Neural progenitor cell (in vitro differentiated cells): ENCODE measurements around the gene TWIST2. TPM values are rescaled to one million over a fixed set of nuclear protein-coding genes. Genes with fewer than 3 reads are reported as not detected.

Source experiments
- DNase-seq: peaks from one replicate; pipeline ENCODE4 v3.0.0-alpha.2; 2016; ENCODE audit warnings: low spot score
- H2AFZ ChIP-seq: fragments of 200-600 bp; sonication (generic); replicated peaks from 2 replicates; pipeline ENCODE4 v1.6.1; 2016; ENCODE audit warnings: antibody characterized with exemption
- H3F3A ChIP-seq: fragments of 200-600 bp; sonication (generic); 2 replicates; pipeline ENCODE4 v1.6.1; 2016; ENCODE audit warnings: antibody characterized with exemption, low read depth
- H3K27ac ChIP-seq: fragments of 200-600 bp; sonication (generic); 2 replicates; pipeline ENCODE4 v1.5.1; 2016; ENCODE audit warnings: mild to moderate bottlenecking
- H3K27me3 ChIP-seq: fragments of 200-600 bp; sonication (generic); 2 replicates; pipeline ENCODE4 v1.6.1; 2016; ENCODE audit warnings: mild to moderate bottlenecking, moderate library complexity
- H3K36me3 ChIP-seq: fragments of 200-600 bp; sonication (generic); 2 replicates; pipeline ENCODE4 v1.5.1; 2016
- H3K4me1 ChIP-seq: fragments of 200-600 bp; sonication (generic); 2 replicates; pipeline ENCODE4 v1.6.1; 2016; ENCODE audit warnings: mixed run types
- H3K4me2 ChIP-seq: fragments of 200-600 bp; sonication (generic); 2 replicates; pipeline ENCODE4 v1.6.1; 2016
- H3K4me3 ChIP-seq: fragments of 200-600 bp; sonication (generic); 2 replicates; pipeline ENCODE4 v1.5.1; 2016
- H3K79me2 ChIP-seq: fragments of 200-600 bp; sonication (generic); 2 replicates; pipeline ENCODE4 v1.6.1; 2016; ENCODE audit warnings: low read depth
- H3K9ac ChIP-seq: fragments of 200-600 bp; sonication (generic); 2 replicates; pipeline ENCODE4 v1.6.1; 2016
- H3K9me3 ChIP-seq: fragments of 200-600 bp; sonication (generic); 2 replicates; pipeline ENCODE4 v1.5.1; 2016; ENCODE audit warnings: low read depth
- H4K20me1 ChIP-seq: fragments of 200-600 bp; sonication (generic); 2 replicates; pipeline ENCODE4 v1.6.1; 2016; ENCODE audit warnings: low read depth
- H3K27ac Mint-ChIP-seq: 3 replicates; pipeline ENCODE4 v1.8.0; 2021; ENCODE audit warnings: mixed read lengths
- H3K27me3 Mint-ChIP-seq: 2 replicates; pipeline ENCODE4 v1.8.0; 2022; ENCODE audit warnings: low read depth, mild to moderate bottlenecking, inconsistent platforms, moderate library complexity, mixed read lengths; ENCODE audit not compliant: insufficient read depth
- H3K36me3 Mint-ChIP-seq: 3 replicates; pipeline ENCODE4 v1.8.0; 2021; ENCODE audit warnings: mixed read lengths
- H3K4me1 Mint-ChIP-seq: 3 replicates; pipeline ENCODE4 v1.8.0; 2021; ENCODE audit warnings: mixed read lengths
- H3K4me3 Mint-ChIP-seq: 3 replicates; pipeline ENCODE4 v1.8.0; 2021; ENCODE audit warnings: mild to moderate bottlenecking, moderate library complexity, mixed read lengths
- H3K9me3 Mint-ChIP-seq: 3 replicates; pipeline ENCODE4 v1.8.0; 2020; ENCODE audit warnings: mixed read lengths
- EZH2 ChIP-seq: fragments of 200-600 bp; sonication (generic); IDR thresholded peaks from 2 replicates; pipeline ENCODE4 v1.6.1; 2017; ENCODE audit warnings: antibody characterized with exemption, mild to moderate bottlenecking, moderate library complexity
- EZH2phosphoT487 ChIP-seq: fragments of 200-600 bp; sonication (generic); IDR thresholded peaks from 2 replicates; pipeline ENCODE4 v1.6.1; 2017; ENCODE audit warnings: antibody characterized with exemption
- total RNA-seq: library from RNA; depleted of rRNA; stranded (reverse); fragments of >200 nt; gene quantifications from 2 replicates; pipeline ENCODE4 v1.2.3, GENCODE V29; 2015; ENCODE audit warnings: low replicate concordance
- TF ChIP-seq, protein P1 (sequence below): fragments of 200-600 bp; sonication (generic); IDR thresholded peaks from 2 replicates; pipeline ENCODE4 v1.5.1; 2017; ENCODE audit warnings: antibody characterized with exemption, mild to moderate bottlenecking

Gene TWIST2
- total RNA-seq, 1 donor from 2014 or later, result 0.51 TPM

DNA sequence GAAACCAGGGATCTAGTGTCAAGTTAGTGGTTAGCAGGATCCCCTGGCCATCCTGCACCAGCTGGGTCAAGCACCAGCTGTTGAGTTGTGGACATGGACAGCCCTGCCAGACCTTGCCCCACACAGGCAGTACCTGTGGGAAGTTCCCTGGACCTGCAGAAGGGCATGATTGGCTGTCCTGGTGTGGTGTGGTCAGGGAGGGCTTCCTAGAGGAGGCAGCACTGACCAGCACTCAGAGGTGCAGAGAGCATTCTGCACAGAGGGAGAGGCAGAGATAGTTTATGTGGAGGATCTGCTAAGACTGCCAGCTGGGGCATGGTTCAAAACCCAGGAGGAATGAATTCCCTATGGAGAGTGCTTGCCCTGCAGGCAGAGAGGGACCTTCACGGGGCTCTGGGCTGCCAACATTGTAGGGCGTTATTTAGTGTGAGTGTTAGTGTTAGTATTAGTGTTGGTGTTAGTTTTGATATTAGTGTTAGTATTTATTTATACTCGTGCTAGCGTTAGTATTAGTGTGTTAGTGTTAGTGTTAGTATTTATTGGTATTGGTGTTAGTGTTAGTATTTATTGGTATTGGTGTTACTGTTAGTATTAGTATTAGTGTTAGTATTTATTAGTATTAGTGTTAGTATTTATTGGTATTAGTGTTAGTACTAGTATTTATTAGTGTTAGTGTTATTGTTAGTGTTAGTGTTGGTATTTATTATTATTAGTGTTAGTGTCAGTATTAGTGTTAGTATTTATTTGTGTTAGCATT lies 31.9 kb downstream of the TWIST2 start:
- Histone ChIP-seq H3K9ac (no peak overlapping the region), H3F3A (no peaks in the 10 kb centered on the region), H3K79me2 (no peaks in the 10 kb centered on the region), H3K4me1 (peaks cover 6% of the 10 kb centered on the region), H3K9me3 (no peaks in the 10 kb centered on the region), H3K36me3 (no peaks in the 10 kb centered on the region), H4K20me1 (no peaks in the 10 kb centered on the region), H3K4me2 (no peak overlapping the region), H2AFZ (no peak overlapping the region), H3K27me3 (no peaks in the 10 kb centered on the region), H3K27ac (no peak overlapping the region), H3K4me3 (no peak overlapping the region)
- H3K36me3 Mint-ChIP-seq, result no peaks in the 10 kb centered on the region
- H3K9me3 Mint-ChIP-seq, result no peaks in the 10 kb centered on the region
- H3K4me1 Mint-ChIP-seq, result peaks cover 25% of the 10 kb centered on the region
- no peak for DNase-seq
- H3K27ac Mint-ChIP-seq, result no peak overlapping the region
- no peak overlapping the region for H3K4me3 Mint-ChIP-seq
- peaks cover 5% of the 10 kb centered on the region for H3K27me3 Mint-ChIP-seq
- TF ChIP-seq EZH2 (no peak), EZH2phosphoT487 (no peak)
- TF ChIP-seq, protein P1, sequence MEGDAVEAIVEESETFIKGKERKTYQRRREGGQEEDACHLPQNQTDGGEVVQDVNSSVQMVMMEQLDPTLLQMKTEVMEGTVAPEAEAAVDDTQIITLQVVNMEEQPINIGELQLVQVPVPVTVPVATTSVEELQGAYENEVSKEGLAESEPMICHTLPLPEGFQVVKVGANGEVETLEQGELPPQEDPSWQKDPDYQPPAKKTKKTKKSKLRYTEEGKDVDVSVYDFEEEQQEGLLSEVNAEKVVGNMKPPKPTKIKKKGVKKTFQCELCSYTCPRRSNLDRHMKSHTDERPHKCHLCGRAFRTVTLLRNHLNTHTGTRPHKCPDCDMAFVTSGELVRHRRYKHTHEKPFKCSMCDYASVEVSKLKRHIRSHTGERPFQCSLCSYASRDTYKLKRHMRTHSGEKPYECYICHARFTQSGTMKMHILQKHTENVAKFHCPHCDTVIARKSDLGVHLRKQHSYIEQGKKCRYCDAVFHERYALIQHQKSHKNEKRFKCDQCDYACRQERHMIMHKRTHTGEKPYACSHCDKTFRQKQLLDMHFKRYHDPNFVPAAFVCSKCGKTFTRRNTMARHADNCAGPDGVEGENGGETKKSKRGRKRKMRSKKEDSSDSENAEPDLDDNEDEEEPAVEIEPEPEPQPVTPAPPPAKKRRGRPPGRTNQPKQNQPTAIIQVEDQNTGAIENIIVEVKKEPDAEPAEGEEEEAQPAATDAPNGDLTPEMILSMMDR, result no peak

DNA sequence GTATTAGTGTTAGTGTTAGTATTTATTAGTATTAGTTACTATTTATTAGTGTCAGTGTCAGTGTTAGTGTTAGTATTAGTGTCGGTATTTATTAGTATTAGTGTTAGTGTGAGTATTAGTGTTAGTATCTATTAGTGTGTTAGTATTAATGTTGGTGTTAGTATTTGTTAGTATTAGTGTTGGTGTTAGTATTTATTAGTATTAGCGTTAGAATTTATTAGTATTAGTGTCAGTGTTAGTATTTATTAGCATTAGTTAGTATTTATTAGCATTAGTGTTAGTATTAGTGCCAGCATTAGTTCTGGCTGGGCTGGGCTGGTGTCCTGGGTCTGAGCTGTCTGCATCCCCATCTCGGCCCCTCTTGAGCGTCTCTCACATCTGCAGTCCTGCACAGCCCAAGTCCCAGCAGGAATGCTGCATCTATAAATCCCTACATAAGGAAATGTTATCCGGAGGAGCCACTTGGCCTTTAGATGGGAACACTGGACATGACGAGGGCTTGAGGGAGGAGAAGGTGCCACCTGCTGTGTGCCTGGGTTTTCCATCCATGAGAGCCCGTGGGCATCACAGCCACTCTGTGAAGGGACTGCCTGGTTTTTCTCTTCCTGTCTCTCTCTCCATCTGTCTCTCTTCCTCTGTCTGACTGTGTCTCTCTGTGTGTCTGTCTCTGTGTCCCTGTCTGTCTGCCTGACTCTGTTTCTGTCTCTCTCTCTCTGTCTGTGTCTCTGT lies 33.6 kb downstream of the TWIST2 start:
- Mint-ChIP-seq H3K4me3 (no peak overlapping the region), H3K9me3 (peaks cover 4% of the 10 kb centered on the region), H3K36me3 (peaks cover under 1% of the 10 kb centered on the region), H3K27ac (no peak overlapping the region), H3K27me3 (peaks cover 5% of the 10 kb centered on the region), H3K4me1 (peaks cover 25% of the 10 kb centered on the region)
- Histone ChIP-seq H3K9ac (no peak overlapping the region), H3F3A (no peaks in the 10 kb centered on the region), H3K79me2 (no peaks in the 10 kb centered on the region), H3K4me1 (peaks cover 6% of the 10 kb centered on the region), H3K27ac (no peak overlapping the region), H3K9me3 (no peaks in the 10 kb centered on the region), H4K20me1 (no peaks in the 10 kb centered on the region), H3K4me2 (no peak overlapping the region), H3K4me3 (no peak overlapping the region), H3K27me3 (no peaks in the 10 kb centered on the region), H2AFZ (no peak overlapping the region), H3K36me3 (no peaks in the 10 kb centered on the region)
- no peak for DNase-seq
- TF ChIP-seq EZH2 (no peak), EZH2phosphoT487 (no peak)
- TF ChIP-seq, protein P1, result no peak

DNA sequence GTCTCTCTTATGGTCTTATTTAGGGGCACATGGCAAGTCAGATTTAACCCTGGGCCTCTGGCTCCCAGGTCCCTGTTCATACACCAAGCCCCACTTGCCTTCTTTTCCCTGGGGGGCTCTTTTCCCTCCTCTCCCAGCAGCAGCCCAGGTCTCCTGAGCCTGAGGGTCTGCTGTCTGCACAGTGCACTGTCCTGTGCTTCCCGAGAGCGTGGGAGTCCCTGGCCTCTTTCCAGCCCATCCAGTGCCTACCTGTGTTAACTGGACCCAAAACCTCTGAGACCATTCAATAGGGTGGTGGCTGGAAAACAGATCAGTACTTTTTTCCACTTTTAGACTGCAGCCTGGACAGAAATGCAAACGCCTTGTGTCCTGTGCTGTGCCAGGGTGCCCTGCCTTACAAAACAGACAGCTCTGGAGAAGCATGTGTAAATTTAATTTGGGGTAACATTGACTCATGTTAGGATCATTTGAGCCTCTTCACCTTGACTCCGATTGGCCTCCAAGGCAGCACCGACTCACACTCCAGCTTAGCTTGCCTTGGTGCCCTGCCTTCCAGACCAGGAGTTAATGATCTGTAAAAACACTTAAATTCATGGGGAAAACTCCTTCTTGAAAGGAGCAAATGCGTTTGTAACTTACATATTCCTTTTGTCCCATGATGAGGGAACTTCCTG lies 34.3 kb downstream of the TWIST2 start:
- H3F3A ChIP-seq, result no peaks in the 10 kb centered on the region
- H3K9ac ChIP-seq, result no peak overlapping the region
- no peaks in the 10 kb centered on the region for H3K79me2 ChIP-seq
- peaks cover 6% of the 10 kb centered on the region for H3K4me1 ChIP-seq
- TF ChIP-seq, protein P1, result no peak
- TF ChIP-seq EZH2 (no peak), EZH2phosphoT487 (no peak)
- Mint-ChIP-seq H3K4me3 (no peak overlapping the region), H3K4me1 (peaks cover 25% of the 10 kb centered on the region), H3K36me3 (peaks cover 2% of the 10 kb centered on the region), H3K9me3 (peaks cover 4% of the 10 kb centered on the region), H3K27me3 (peaks cover 5% of the 10 kb centered on the region), H3K27ac (no peak overlapping the region)
- no peaks in the 10 kb centered on the region for H3K36me3 ChIP-seq
- no peaks in the 10 kb centered on the region for H4K20me1 ChIP-seq
- H3K9me3 ChIP-seq, result no peaks in the 10 kb centered on the region
- H3K27ac ChIP-seq, result no peak overlapping the region
- no peak for DNase-seq
- no peak overlapping the region for H2AFZ ChIP-seq
- H3K4me2 ChIP-seq, result no peak overlapping the region
- H3K4me3 ChIP-seq, result no peak overlapping the region
- H3K27me3 ChIP-seq, result no peaks in the 10 kb centered on the region
